ENCODE results near the gene SURF4. TPM values are rescaled to one million over a fixed set of nuclear protein-coding genes. Genes with fewer than 3 reads are reported as not detected.

SURF4 gene
- total and polyA plus RNA-seq, 2 of the 13 experiments (the other 11 are each of a cell fraction or from before 2014, with no cell fraction given), result 220 to 265 TPM

GRCh38 chr9:133417541-133418461, 41.9 kb upstream of the SURF4 start, which contains the start of gene REXO4 (continued):
- no peak for TF ChIP-seq NKX3-1 (CRISPR knock-in tag; IDR thresholded peaks at IDR 0.05)
- TF ChIP-seq HOXA9 (CRISPR knock-in tag; IDR thresholded peaks at IDR 0.05; ENCODE audit: borderline replicate concordance), result 0 out of 2 replicates have a peak, but pooled peaks have one; percentile 75
- TF ChIP-seq HNRNPH1 (optimal IDR thresholded peaks at IDR 0.05; ENCODE audit: low read depth, low read length), result no peak
- TF ChIP-seq TCF12 (IDR thresholded peaks at IDR 0.05), result no peak
- no peak; the same call in 1 of the 2 replicates for TF ChIP-seq TCF12 (CRISPR knock-in tag; IDR thresholded peaks at IDR 0.05)
- TF ChIP-seq EZH2 (conservative IDR thresholded peaks at IDR 0.05; ENCODE audit: low read depth, low read length), result no peak
- TF ChIP-seq ESRRA (CRISPR knock-in tag; IDR thresholded peaks at IDR 0.05; ENCODE audit: low read depth), result peak; percentile 42
- TF ChIP-seq MXI1 (IDR thresholded peaks at IDR 0.05; ENCODE audit: borderline replicate concordance, low read depth, low read length), result peak; percentile 88; the same call in 2 of the 3 replicates
- TF ChIP-seq ZNF207 (IDR thresholded peaks at IDR 0.05; ENCODE audit: borderline replicate concordance), result no peak
- no peak for TF ChIP-seq ZXDC (CRISPR knock-in tag; IDR thresholded peaks at IDR 0.05)
- peak; percentile 84 for TF ChIP-seq ZNF766 (CRISPR knock-in tag; IDR thresholded peaks at IDR 0.05; ENCODE audit: borderline replicate concordance)
- TF ChIP-seq ZNF264 (CRISPR knock-in tag; IDR thresholded peaks at IDR 0.05), result peak; percentile 93
- TF ChIP-seq USF2 (IDR thresholded peaks at IDR 0.05; ENCODE audit: low read depth, low read length), result no peak
- no peak for TF ChIP-seq USF2 (CRISPR knock-in tag; IDR thresholded peaks at IDR 0.05; ENCODE audit: borderline replicate concordance)
- TF ChIP-seq ZNF138 (CRISPR knock-in tag; IDR thresholded peaks at IDR 0.05; ENCODE audit: low read depth), result peak; percentile 55; the same call in 1 of the 2 replicates
- TF ChIP-seq RFX1 (IDR thresholded peaks at IDR 0.05), result no peak
- TF ChIP-seq FOXP1 (IDR thresholded peaks at IDR 0.05), result no peak
- no peak for TF ChIP-seq FOXP1 (CRISPR knock-in tag; IDR thresholded peaks at IDR 0.05)
- peak; percentile 62; the same call in 1 of the 2 replicates for TF ChIP-seq RBAK (CRISPR knock-in tag; IDR thresholded peaks at IDR 0.05)
- TF ChIP-seq SKI (IDR thresholded peaks at IDR 0.05; ENCODE audit: partially characterized antibody), result peak; percentile 71
- TF ChIP-seq ZNF777 (CRISPR knock-in tag; IDR thresholded peaks at IDR 0.05), result peak; percentile 67
- TF ChIP-seq NFYB (CRISPR knock-in tag; IDR thresholded peaks at IDR 0.05), result no peak
- TF ChIP-seq ZNF414 (CRISPR knock-in tag; IDR thresholded peaks at IDR 0.05), result peak; percentile 98
- TF ChIP-seq E2F1 (CRISPR knock-in tag; IDR thresholded peaks at IDR 0.05), result peak; percentile 46; the same call in 1 of the 2 replicates
- TF ChIP-seq ZNF616 (CRISPR knock-in tag; IDR thresholded peaks at IDR 0.05; ENCODE audit: low read depth), result no peak
